K562 (cell line): ENCODE measurements around the gene IARS1. TPM values are rescaled to one million over a fixed set of nuclear protein-coding genes. Genes with fewer than 3 reads are reported as not detected.

Experiments
- ARHGAP35 ChIP-seq: fragments of 450-650 bp; IDR thresholded peaks from 2 replicates; pipeline ENCODE4 v1.6.1; 2018; ENCODE audit not compliant: partially characterized antibody
- BHLHE40 ChIP-seq: IDR thresholded peaks from 2 replicates; pipeline ENCODE4 v1.6.1; 2011; ENCODE audit warnings: low read length, improper control_type of control experiment
- BRF1 ChIP-seq: IDR thresholded peaks from 3 replicates; pipeline ENCODE4 v1.6.1; 2011; ENCODE audit warnings: borderline replicate concordance, mild to moderate bottlenecking; ENCODE audit not compliant: insufficient read length; ENCODE audit errors: extremely low read depth
- CBFB ChIP-seq: sonication (generic); formaldehyde crosslinking; IDR thresholded peaks from 2 replicates; pipeline ENCODE4 v1.4.0; 2020; ENCODE audit warnings: mild to moderate bottlenecking, missing genetic modification reagents
- CREB1 ChIP-seq, 2 experiments: sonication (generic) in 1 of 2; formaldehyde crosslinking in 1 of 2; IDR thresholded peaks; 2 replicates each; pipeline versions ENCODE4 v1.6.1 to v1.8.0; 2012 to 2022; ENCODE audit warnings: inconsistent platforms in 1 of 2, mild to moderate bottlenecking in 1 of 2, missing genetic modification reagents in 1 of 2, moderate library complexity in 1 of 2
- FIP1L1 ChIP-seq: fragments of 200-400 bp; formaldehyde crosslinking; IDR thresholded peaks from 2 replicates; pipeline ENCODE4 v1.6.1; 2018; ENCODE audit warnings: mild to moderate bottlenecking, low read depth, low read length; ENCODE audit not compliant: poor library complexity, severe bottlenecking
- FOXA3 ChIP-seq, 2 experiments: fragments of 450-650 bp in 1 of 2; sonication (generic) in 1 of 2; formaldehyde crosslinking; IDR thresholded peaks in 1 of 2; conservative IDR thresholded peaks in 1 of 2; 2 replicates each; pipeline versions ENCODE4 v1.4.0 to v1.8.0; 2020 to 2022; ENCODE audit warnings: mild to moderate bottlenecking in 2 of 2, missing genetic modification reagents in 1 of 2
- GABPB1 ChIP-seq: sonication (generic); formaldehyde crosslinking; IDR thresholded peaks from 2 replicates; pipeline ENCODE4 v1.8.0; 2022; ENCODE audit warnings: mild to moderate bottlenecking, missing genetic modification reagents
- HEY1 ChIP-seq: fragments of 250-450 bp; sonication (Bioruptor Pico); IDR thresholded peaks from 2 replicates; pipeline ENCODE4 v1.5.0; 2020; ENCODE audit warnings: mild to moderate bottlenecking, moderate library complexity, borderline replicate concordance
- HIVEP1 ChIP-seq: fragments of 250-450 bp; sonication (Bioruptor Pico); IDR thresholded peaks from 2 replicates; pipeline ENCODE4 v1.4.0; 2020; ENCODE audit warnings: mild to moderate bottlenecking
- HNRNPK ChIP-seq: fragments of 200-400 bp; formaldehyde crosslinking; IDR thresholded peaks from one replicate; pipeline ENCODE4 v1.6.1; 2018; ENCODE audit warnings: mild to moderate bottlenecking, low read depth, low read length; ENCODE audit not compliant: poor library complexity, severe bottlenecking
- HNRNPL ChIP-seq: fragments of 200-400 bp; formaldehyde crosslinking; IDR thresholded peaks from 2 replicates; pipeline ENCODE4 v1.6.1; 2017; ENCODE audit warnings: low read depth, mild to moderate bottlenecking, low read length
- NFYB ChIP-seq: IDR thresholded peaks from 2 replicates; pipeline ENCODE4 v1.6.1; 2011; ENCODE audit warnings: mild to moderate bottlenecking, moderate library complexity; ENCODE audit not compliant: insufficient read length; ENCODE audit errors: extremely low read depth
- PYGO2 ChIP-seq: fragments of 450-650 bp; IDR thresholded peaks from 2 replicates; pipeline ENCODE4 v1.6.1; 2016; ENCODE audit warnings: mild to moderate bottlenecking, missing genetic modification characterization, moderate library complexity, missing compliant biosample characterization
- RUNX1 ChIP-seq: sonication (generic); IDR thresholded peaks from 2 replicates; pipeline ENCODE4 v1.6.1; 2016; ENCODE audit warnings: antibody characterized with exemption, low read depth
- SIRT6 ChIP-seq: IDR thresholded peaks from one replicate; pipeline ENCODE4 v1.6.1; 2012; ENCODE audit warnings: low read depth, mild to moderate bottlenecking, control low read depth, inconsistent platforms, low read length, moderate library complexity
- SNIP1 ChIP-seq: fragments of 450-650 bp; IDR thresholded peaks from 2 replicates; pipeline ENCODE4 v1.7.1; 2017; ENCODE audit warnings: low read depth, mild to moderate bottlenecking
- SREBF2 ChIP-seq: sonication (generic); formaldehyde crosslinking; IDR thresholded peaks from 2 replicates; pipeline ENCODE4 v1.4.0; 2020; ENCODE audit warnings: mild to moderate bottlenecking, missing genetic modification reagents
- TAF1 ChIP-seq: IDR thresholded peaks from 2 replicates; pipeline ENCODE4 v1.6.1; 2011; ENCODE audit warnings: mild to moderate bottlenecking, low read length, moderate library complexity; ENCODE audit not compliant: insufficient read depth, control insufficient read depth, severe bottlenecking; ENCODE audit errors: extremely low read depth
- TBP ChIP-seq: optimal IDR thresholded peaks from 2 replicates; pipeline ENCODE3; 2011; ENCODE audit warnings: low read depth, low read length, improper control_type of control experiment
- TRIM28 ChIP-seq: fragments of 450-650 bp; IDR thresholded peaks from 2 replicates; pipeline ENCODE4 v1.6.1; 2017
- ZFPM2 ChIP-seq: fragments of 250-450 bp; sonication (Bioruptor Pico); IDR thresholded peaks from 2 replicates; pipeline ENCODE4 v1.5.1; 2022; ENCODE audit warnings: mild to moderate bottlenecking
- ZNF232 ChIP-seq: sonication (generic); formaldehyde crosslinking; IDR thresholded peaks from 2 replicates; pipeline ENCODE4 v1.8.0; 2022; ENCODE audit warnings: mild to moderate bottlenecking, missing genetic modification reagents
- ZNF3 ChIP-seq: fragments of 250-450 bp; sonication (Bioruptor Pico); IDR thresholded peaks from 2 replicates; pipeline ENCODE4 v1.5.0; 2021; ENCODE audit warnings: mild to moderate bottlenecking, moderate library complexity
- ZNF444 ChIP-seq: fragments of 250-450 bp; sonication (Bioruptor Pico); IDR thresholded peaks from 2 replicates; pipeline ENCODE4 v1.4.0; 2020; ENCODE audit warnings: mild to moderate bottlenecking, moderate library complexity
- ZNF561 ChIP-seq: fragments of 450-650 bp; formaldehyde crosslinking; conservative IDR thresholded peaks from 2 replicates; pipeline ENCODE4 v1.4.0; 2020; ENCODE audit warnings: mild to moderate bottlenecking, moderate library complexity
- polyA plus RNA-seq, 8 experiments: library from polyadenylated mRNA; depleted of rRNA in 4 of 8; stranded (reverse) in 5 of 8; unstranded in 3 of 8; fragments of >200 nt; fragmentation: Nextera tagmentation in 2 of 8; fragmentation: Illumina TruSeq in 1 of 8; extraction: Ambion mirVana in 2 of 8; extraction: Trizol in 1 of 8; gene quantifications; 2 replicates each; pipeline versions ENCODE4 v1.2.1 to v1.2.3, GENCODE V29; 2011 to 2014; ENCODE audit warnings: inconsistent platforms in 1 of 8, missing spikeins in 1 of 8
- total RNA-seq, 7 experiments: library from RNA; depleted of rRNA in 6 of 7; stranded (reverse); fragments of >200 nt in 6 of 7; fragmentation: Illumina TruSeq in 2 of 7; extraction: Trizol in 2 of 7; gene quantifications; 2 replicates each; pipeline versions ENCODE4 v1.2.1 to v1.2.3, GENCODE V29; 2011 to 2021; ENCODE audit warnings: low replicate concordance in 1 of 7
- TF ChIP-seq, protein P1 (sequence below): fragments of 250-450 bp; sonication (Bioruptor Pico); IDR thresholded peaks from 2 replicates; pipeline ENCODE4 v1.8.0; 2022; ENCODE audit warnings: inconsistent platforms
- TF ChIP-seq, protein P2 (sequence below): fragments of 450-650 bp; IDR thresholded peaks from 2 replicates; pipeline ENCODE4 v1.6.1; 2016; ENCODE audit warnings: borderline replicate concordance

Gene IARS1
- total and polyA plus RNA-seq, 9 of the 15 experiments (the other 6 are each of a cell fraction or from before 2014, with no cell fraction given): 119 to 371 (median 234) TPM

DNA sequence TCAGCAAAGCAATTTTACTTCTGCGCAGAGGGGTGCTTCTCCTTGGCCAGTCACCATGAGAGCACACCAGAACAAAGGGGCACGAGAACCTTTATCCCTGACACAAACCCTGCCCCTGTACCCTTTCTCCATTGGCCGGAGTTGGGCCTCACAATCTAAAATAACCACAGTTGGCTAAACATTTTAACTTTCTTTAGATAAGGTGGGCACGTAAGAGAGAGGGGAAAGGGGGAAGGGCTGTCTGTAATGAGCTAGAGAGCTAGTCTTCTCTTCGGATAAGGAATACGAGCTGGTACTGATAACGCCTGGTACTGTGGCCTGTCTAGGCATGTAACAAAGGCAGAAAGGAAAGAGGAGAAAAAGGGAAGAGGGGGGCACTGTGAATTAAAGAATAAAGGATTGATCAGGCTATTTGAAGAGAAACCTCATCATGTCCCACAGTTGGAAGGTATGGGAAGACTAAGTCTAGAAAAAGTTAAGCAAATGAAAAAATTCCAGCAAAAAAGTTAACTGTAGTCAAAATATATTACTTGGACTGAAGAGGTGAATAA lies 1.8 kb upstream of the IARS1 start (continued):
- TF ChIP-seq, protein P1, sequence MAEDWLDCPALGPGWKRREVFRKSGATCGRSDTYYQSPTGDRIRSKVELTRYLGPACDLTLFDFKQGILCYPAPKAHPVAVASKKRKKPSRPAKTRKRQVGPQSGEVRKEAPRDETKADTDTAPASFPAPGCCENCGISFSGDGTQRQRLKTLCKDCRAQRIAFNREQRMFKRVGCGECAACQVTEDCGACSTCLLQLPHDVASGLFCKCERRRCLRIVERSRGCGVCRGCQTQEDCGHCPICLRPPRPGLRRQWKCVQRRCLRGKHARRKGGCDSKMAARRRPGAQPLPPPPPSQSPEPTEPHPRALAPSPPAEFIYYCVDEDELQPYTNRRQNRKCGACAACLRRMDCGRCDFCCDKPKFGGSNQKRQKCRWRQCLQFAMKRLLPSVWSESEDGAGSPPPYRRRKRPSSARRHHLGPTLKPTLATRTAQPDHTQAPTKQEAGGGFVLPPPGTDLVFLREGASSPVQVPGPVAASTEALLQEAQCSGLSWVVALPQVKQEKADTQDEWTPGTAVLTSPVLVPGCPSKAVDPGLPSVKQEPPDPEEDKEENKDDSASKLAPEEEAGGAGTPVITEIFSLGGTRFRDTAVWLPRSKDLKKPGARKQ (CRISPR knock-in tag): no peak
- peak; percentile 20 for TF ChIP-seq TAF1
- no peak for TF ChIP-seq SNIP1
- no peak for TF ChIP-seq CREB1 (IDR thresholded peaks at IDR 0.05)
- TF ChIP-seq CREB1 (CRISPR knock-in tag; IDR thresholded peaks at IDR 0.05): no peak
- TF ChIP-seq ZFPM2 (CRISPR knock-in tag): no peak
- no peak for TF ChIP-seq BHLHE40
- TF ChIP-seq CBFB (CRISPR knock-in tag): no peak
- TF ChIP-seq RUNX1: no peak
- TF ChIP-seq, protein P2, sequence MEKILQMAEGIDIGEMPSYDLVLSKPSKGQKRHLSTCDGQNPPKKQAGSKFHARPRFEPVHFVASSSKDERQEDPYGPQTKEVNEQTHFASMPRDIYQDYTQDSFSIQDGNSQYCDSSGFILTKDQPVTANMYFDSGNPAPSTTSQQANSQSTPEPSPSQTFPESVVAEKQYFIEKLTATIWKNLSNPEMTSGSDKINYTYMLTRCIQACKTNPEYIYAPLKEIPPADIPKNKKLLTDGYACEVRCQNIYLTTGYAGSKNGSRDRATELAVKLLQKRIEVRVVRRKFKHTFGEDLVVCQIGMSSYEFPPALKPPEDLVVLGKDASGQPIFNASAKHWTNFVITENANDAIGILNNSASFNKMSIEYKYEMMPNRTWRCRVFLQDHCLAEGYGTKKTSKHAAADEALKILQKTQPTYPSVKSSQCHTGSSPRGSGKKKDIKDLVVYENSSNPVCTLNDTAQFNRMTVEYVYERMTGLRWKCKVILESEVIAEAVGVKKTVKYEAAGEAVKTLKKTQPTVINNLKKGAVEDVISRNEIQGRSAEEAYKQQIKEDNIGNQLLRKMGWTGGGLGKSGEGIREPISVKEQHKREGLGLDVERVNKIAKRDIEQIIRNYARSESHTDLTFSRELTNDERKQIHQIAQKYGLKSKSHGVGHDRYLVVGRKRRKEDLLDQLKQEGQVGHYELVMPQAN: no peak
- no peak for TF ChIP-seq HNRNPK
- no peak for TF ChIP-seq ZNF444
- TF ChIP-seq NFYB: no peak
- no peak for TF ChIP-seq HIVEP1 (CRISPR knock-in tag)
- peak; percentile 26 for TF ChIP-seq ARHGAP35
- TF ChIP-seq ZNF3 (CRISPR knock-in tag): no peak
- no peak for TF ChIP-seq TRIM28
- TF ChIP-seq ZNF561 (CRISPR knock-in tag): no peak
- TF ChIP-seq FOXA3 (CRISPR knock-in tag; conservative IDR thresholded peaks at IDR 0.05 in 1 of 2, IDR thresholded peaks at IDR 0.05 in 1 of 2): no peak
- TF ChIP-seq HNRNPL: no peak
- TF ChIP-seq FIP1L1: no peak
- TF ChIP-seq GABPB1 (CRISPR knock-in tag): no peak
- TF ChIP-seq BRF1: no peak
- 0 out of 2 replicates have a peak, but pooled peaks have one; percentile 23 for TF ChIP-seq PYGO2 (tag)
- TF ChIP-seq ZNF232 (CRISPR knock-in tag): no peak
- TF ChIP-seq SIRT6: no peak
- no peak for TF ChIP-seq TBP
- no peak for TF ChIP-seq HEY1 (CRISPR knock-in tag)
- no peak for TF ChIP-seq SREBF2 (CRISPR knock-in tag)
